Adipose tissue (tissue), 3 donors: Measurements from ENCODE around the gene LAMC2. TPM values are rescaled to one million over a fixed set of nuclear protein-coding genes. Genes with fewer than 3 reads are reported as not detected.

ENCODE experiments used
- H3K27ac ChIP-seq: one replicate; pipeline ENCODE4 v1.5.1; 2013; ENCODE audit warnings: low read depth, low read length
- WGBS, 3 donors: extraction: QIAGEN DNeasy Blood & Tissue Kit; methylation state at CpG; one replicate each; pipeline ENCODE4 v1.1.7; 2013; 5-methylcytosine and 5-hydroxymethylcytosine counted together
- polyA plus RNA-seq, 3 donors: library from polyadenylated mRNA; stranded (reverse); fragments of 200-250 nt; gene quantifications; one replicate each; pipeline ENCODE4 v1.2.3, GENCODE V29; 2013
- donor health status: healthy with polysubstance abuse.
- donor health status: Bipolar disorder and iron deficiency.
- donor health status: healthy.

Gene LAMC2
- polyA plus RNA-seq, 3 donors = 2.0 to 3.8 (median 2.0) TPM

GRCh38 chr1:183165456-183165855 lies 20.6 kb upstream of the LAMC2 start:
- 93 to 97% (median 95%) methylated on average over 2 of the region's 2 CpGs for WGBS, 3 donors
- H3K27ac ChIP-seq = no peak overlapping the region

- 94 to 98% (median 98%) methylated on average over 2 of the region's 2 CpGs for WGBS, 3 donors
- H3K27ac ChIP-seq = no peak overlapping the region
Measured at GRCh38 chr1:183166454-183166853, 19.6 kb upstream of the LAMC2 start.

GRCh38 chr1:183167676-183168075 lies 18.4 kb upstream of the LAMC2 start:
- no peak overlapping the region for H3K27ac ChIP-seq
- 62 to 71% (median 68%) methylated on average over 1 of the region's 1 CpG for WGBS, 3 donors

- WGBS, 3 donors = 73 to 83% (median 76%) methylated on average over 3 of the region's 3 CpGs
- no peak overlapping the region for H3K27ac ChIP-seq
Measured at GRCh38 chr1:183168308-183168707, 17.8 kb upstream of the LAMC2 start.

- WGBS, 3 donors = 72 to 80% (median 73%) methylated on average over 2 of the region's 2 CpGs
- no peak overlapping the region for H3K27ac ChIP-seq
Measured at GRCh38 chr1:183173828-183174227, 12.2 kb upstream of the LAMC2 start.

GRCh38 chr1:183175631-183176030 lies 10.4 kb upstream of the LAMC2 start:
- 83 to 88% (median 85%) methylated on average over 1 of the region's 1 CpG for whole genome bisulfite sequencing, 3 donors
- H3K27ac ChIP-seq = no peak overlapping the region

- WGBS, 3 donors = 71 to 82% (median 79%) methylated on average over 7 of the region's 7 CpGs
- no peak overlapping the region for H3K27ac ChIP-seq
Measured at GRCh38 chr1:183178545-183178944, 7.5 kb upstream of the LAMC2 start.

GRCh38 chr1:183179033-183179432 lies 7.0 kb upstream of the LAMC2 start:
- no peak overlapping the region for H3K27ac ChIP-seq

GRCh38 chr1:183180218-183180617 lies 5.8 kb upstream of the LAMC2 start:
- WGBS, 3 donors = 3 to 19% (median 14%) methylated on average over 3 of the region's 3 CpGs

More at GRCh38 chr1:183179033-183179432, 7.0 kb upstream of the LAMC2 start:
- 88 to 91% (median 89%) methylated on average over 2 of the region's 2 CpGs for WGBS, 3 donors

GRCh38 chr1:183180634-183181056 lies 5.4 kb upstream of the LAMC2 start:
- whole genome bisulfite sequencing, 3 donors = 36 to 52% (median 45%) methylated on average over 3 of the region's 3 CpGs
- no peak overlapping the region for H3K27ac ChIP-seq

More at GRCh38 chr1:183180218-183180617, 5.8 kb upstream of the LAMC2 start:
- H3K27ac ChIP-seq = no peak overlapping the region

GRCh38 chr1:183186841-183187240 lies 777 bp downstream of the LAMC2 start:
- no peak overlapping the region for H3K27ac ChIP-seq
- WGBS, 3 donors = 64 to 90% (median 85%) methylated on average over 4 of the region's 4 CpGs

- no peak overlapping the region for H3K27ac ChIP-seq
- 79 to 86% (median 86%) methylated on average over 1 of the region's 1 CpG for WGBS, 3 donors
Measured at GRCh38 chr1:183188240-183188639, 2.2 kb downstream of the LAMC2 start.

GRCh38 chr1:183191833-183192232 lies 5.8 kb downstream of the LAMC2 start:
- WGBS, 3 donors = 64 to 73% (median 73%) methylated on average over 1 of the region's 1 CpG
- H3K27ac ChIP-seq = no peak overlapping the region

GRCh38 chr1:183193963-183194525 lies 8.0 kb downstream of the LAMC2 start:
- WGBS, 3 donors = 87 to 95% (median 94%) methylated on average over 4 of the region's 4 CpGs
- no peak overlapping the region for H3K27ac ChIP-seq

GRCh38 chr1:183194527-183195141 lies 8.6 kb downstream of the LAMC2 start:
- H3K27ac ChIP-seq = no peak overlapping the region
- 60 to 89% (median 79%) methylated on average over 1 of the region's 1 CpG for WGBS, 3 donors

- no peak overlapping the region for H3K27ac ChIP-seq
- 52 to 69% (median 56%) methylated on average over 3 of the region's 3 CpGs for WGBS, 3 donors
Measured at GRCh38 chr1:183195142-183195574, 9.1 kb downstream of the LAMC2 start.

GRCh38 chr1:183197762-183198161 lies 11.7 kb downstream of the LAMC2 start:
- H3K27ac ChIP-seq = no peak overlapping the region
- 79 to 89% (median 84%) methylated on average over 4 of the region's 4 CpGs for WGBS, 3 donors

GRCh38 chr1:183198463-183198862 lies 12.4 kb downstream of the LAMC2 start:
- no peak overlapping the region for H3K27ac ChIP-seq
- 74 to 75% (median 74%) methylated on average over 9 of the region's 9 CpGs for WGBS, 3 donors

GRCh38 chr1:183199304-183199703 lies 13.2 kb downstream of the LAMC2 start:
- H3K27ac ChIP-seq = no peak overlapping the region
- WGBS, 3 donors = 79 to 90% (median 84%) methylated on average over 3 of the region's 3 CpGs

- 62 to 74% (median 73%) methylated on average over 9 of the region's 9 CpGs for WGBS, 3 donors
- H3K27ac ChIP-seq = no peak overlapping the region
Measured at GRCh38 chr1:183200451-183200850, 14.4 kb downstream of the LAMC2 start.
